Smooth muscle cell (in vitro differentiated cells): ENCODE data around the gene TMEM9. TPM values are rescaled to one million over a fixed set of nuclear protein-coding genes. Genes with fewer than 3 reads are reported as not detected.

ENCODE experiments used
- DNase-seq: peaks from one replicate; lab custom pipeline; 2025; ENCODE audit not compliant: unreplicated experiment; lab: John Stamatoyannopoulos, UW
- H2AFZ ChIP-seq: fragments of 200-600 bp; sonication (generic); 2 replicates; pipeline ENCODE4 v1.6.0; 2016; ENCODE audit warnings: antibody characterized with exemption, low read depth, mild to moderate bottlenecking
- H3F3A ChIP-seq: fragments of 200-600 bp; sonication (generic); 2 replicates; pipeline ENCODE4 v1.6.0; 2017; ENCODE audit warnings: antibody characterized with exemption, low read depth
- H3K27ac ChIP-seq: fragments of 200-600 bp; sonication (generic); 2 replicates; pipeline ENCODE4 v1.5.1; 2016; ENCODE audit warnings: low read depth, mild to moderate bottlenecking
- H3K27me3 ChIP-seq: fragments of 200-600 bp; sonication (generic); 2 replicates; pipeline ENCODE4 v1.6.1; 2016; ENCODE audit warnings: low read depth, mild to moderate bottlenecking
- H3K36me3 ChIP-seq: fragments of 200-600 bp; sonication (generic); 2 replicates; pipeline ENCODE4 v1.5.1; 2016; ENCODE audit warnings: low read depth
- H3K4me1 ChIP-seq: fragments of 200-600 bp; sonication (generic); 2 replicates; pipeline ENCODE4 v1.5.1; 2016; ENCODE audit warnings: low read depth
- H3K4me2 ChIP-seq: fragments of 200-600 bp; sonication (generic); 2 replicates; pipeline ENCODE4 v1.6.0; 2016; ENCODE audit warnings: mild to moderate bottlenecking
- H3K4me3 ChIP-seq: fragments of 200-600 bp; sonication (generic); 2 replicates; pipeline ENCODE4 v1.5.1; 2016; ENCODE audit warnings: mild to moderate bottlenecking
- H3K79me2 ChIP-seq: fragments of 200-600 bp; sonication (generic); 2 replicates; pipeline ENCODE4 v1.6.0; 2016; ENCODE audit warnings: low read depth, mild to moderate bottlenecking
- H3K9ac ChIP-seq: fragments of 200-600 bp; sonication (generic); 2 replicates; pipeline ENCODE4 v1.6.0; 2016; ENCODE audit warnings: low read depth
- H3K9me3 ChIP-seq: fragments of 200-600 bp; sonication (generic); replicated peaks from 2 replicates; pipeline ENCODE4 v1.5.1; 2016; ENCODE audit warnings: low read depth
- H4K20me1 ChIP-seq: fragments of 200-600 bp; sonication (generic); 2 replicates; pipeline ENCODE4 v1.6.0; 2016; ENCODE audit warnings: low read depth
- WGBS: methylation state at CpG from one replicate; pipeline ENCODE4 v1.1.7; 2016; ENCODE audit warnings: low lambda C conversion rate; 5-methylcytosine and 5-hydroxymethylcytosine counted together
- polyA plus RNA-seq: library from polyadenylated mRNA; unstranded; fragments of >200 nt; fragmentation: Nextera tagmentation; extraction: Ambion mirVana; gene quantifications from 2 replicates; pipeline ENCODE4 v1.2.1, GENCODE V29; 2016
- total RNA-seq: library from RNA; depleted of rRNA; stranded (reverse); fragments of >200 nt; gene quantifications from 2 replicates; pipeline ENCODE4 v1.2.3, GENCODE V29; 2014
- TF ChIP-seq, protein P1 (sequence below): fragments of 200-600 bp; sonication (generic); IDR thresholded peaks from 2 replicates; pipeline ENCODE4 v1.5.1; 2017; ENCODE audit warnings: borderline replicate concordance, mild to moderate bottlenecking, antibody characterized with exemption; ENCODE audit not compliant: insufficient read depth, poor library complexity, severe bottlenecking

The TMEM9 gene
- total RNA-seq, result 153 and 156 TPM in 2 replicates
- 187 and 211 TPM in 2 replicates for polyA plus RNA-seq

DNA sequence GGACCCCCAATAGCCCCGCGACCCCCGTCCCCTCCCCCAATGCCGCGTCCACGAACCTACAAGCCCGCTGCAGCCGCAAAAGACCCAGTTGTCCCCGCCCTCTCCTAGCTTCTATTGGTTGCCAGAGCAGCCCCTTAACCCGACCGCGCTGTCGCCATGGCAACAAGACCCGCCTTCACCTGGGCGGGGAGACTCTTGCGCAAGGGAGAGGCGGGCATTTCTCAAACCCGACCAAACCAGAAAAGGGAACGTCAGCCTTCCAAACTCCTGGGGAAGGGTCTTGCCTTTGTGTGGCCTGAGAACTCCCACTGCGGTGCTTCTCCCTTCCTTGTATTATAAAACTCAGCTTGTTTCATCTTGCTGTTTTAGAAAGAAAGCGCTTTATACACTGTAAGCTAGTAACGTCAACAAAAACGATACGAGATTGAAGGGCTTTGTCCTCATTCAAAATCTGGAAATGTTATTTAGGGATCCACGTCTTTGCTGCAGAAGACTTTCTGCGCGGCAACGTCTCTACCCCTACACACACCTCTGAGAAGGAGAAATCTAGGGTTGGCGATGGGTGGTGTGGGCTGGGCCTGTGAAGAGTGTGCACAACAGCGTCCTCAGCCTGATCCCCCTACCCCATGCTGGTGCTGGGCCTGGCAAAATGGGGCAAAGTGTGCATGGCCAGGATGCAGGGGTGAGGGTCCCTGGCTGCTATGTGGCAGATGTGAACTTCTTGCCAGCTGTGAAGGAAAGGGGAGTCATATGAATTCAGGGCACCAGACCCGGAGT is at the start of gene TMEM9:
TMEM9 (minus strand) TSS at position 86 of the 777 bp plus-strand sequence. CDS start 551 bp downstream, outside the sequence.
- H3F3A ChIP-seq, result no peaks in the 10 kb centered on the region
- peak; percentile 84 for DNase-seq
- H3K79me2 ChIP-seq, result peaks cover 23% of the 10 kb centered on the region
- peaks cover 20% of the 10 kb centered on the region for H3K36me3 ChIP-seq
- H3K27me3 ChIP-seq, result no peaks in the 10 kb centered on the region
- peak within 1 kb of the TSS; percentile 65 for H3K9ac ChIP-seq
- peaks cover 13% of the 10 kb centered on the region for H4K20me1 ChIP-seq
- no peak within 1 kb of the TSS for H3K27ac ChIP-seq
- WGBS, result 19% methylated on average over 31 of the region's 31 CpGs
- peak within 1 kb of the TSS; percentile 90 for H2AFZ ChIP-seq
- H3K4me3 ChIP-seq, result peak within 1 kb of the TSS; percentile 76
- H3K4me1 ChIP-seq, result peaks cover 13% of the 10 kb centered on the region
- H3K4me2 ChIP-seq, result peak within 1 kb of the TSS; percentile 86
- TF ChIP-seq, protein P1, sequence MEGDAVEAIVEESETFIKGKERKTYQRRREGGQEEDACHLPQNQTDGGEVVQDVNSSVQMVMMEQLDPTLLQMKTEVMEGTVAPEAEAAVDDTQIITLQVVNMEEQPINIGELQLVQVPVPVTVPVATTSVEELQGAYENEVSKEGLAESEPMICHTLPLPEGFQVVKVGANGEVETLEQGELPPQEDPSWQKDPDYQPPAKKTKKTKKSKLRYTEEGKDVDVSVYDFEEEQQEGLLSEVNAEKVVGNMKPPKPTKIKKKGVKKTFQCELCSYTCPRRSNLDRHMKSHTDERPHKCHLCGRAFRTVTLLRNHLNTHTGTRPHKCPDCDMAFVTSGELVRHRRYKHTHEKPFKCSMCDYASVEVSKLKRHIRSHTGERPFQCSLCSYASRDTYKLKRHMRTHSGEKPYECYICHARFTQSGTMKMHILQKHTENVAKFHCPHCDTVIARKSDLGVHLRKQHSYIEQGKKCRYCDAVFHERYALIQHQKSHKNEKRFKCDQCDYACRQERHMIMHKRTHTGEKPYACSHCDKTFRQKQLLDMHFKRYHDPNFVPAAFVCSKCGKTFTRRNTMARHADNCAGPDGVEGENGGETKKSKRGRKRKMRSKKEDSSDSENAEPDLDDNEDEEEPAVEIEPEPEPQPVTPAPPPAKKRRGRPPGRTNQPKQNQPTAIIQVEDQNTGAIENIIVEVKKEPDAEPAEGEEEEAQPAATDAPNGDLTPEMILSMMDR, result no peak
- no peaks in the 10 kb centered on the region for H3K9me3 ChIP-seq

DNA sequence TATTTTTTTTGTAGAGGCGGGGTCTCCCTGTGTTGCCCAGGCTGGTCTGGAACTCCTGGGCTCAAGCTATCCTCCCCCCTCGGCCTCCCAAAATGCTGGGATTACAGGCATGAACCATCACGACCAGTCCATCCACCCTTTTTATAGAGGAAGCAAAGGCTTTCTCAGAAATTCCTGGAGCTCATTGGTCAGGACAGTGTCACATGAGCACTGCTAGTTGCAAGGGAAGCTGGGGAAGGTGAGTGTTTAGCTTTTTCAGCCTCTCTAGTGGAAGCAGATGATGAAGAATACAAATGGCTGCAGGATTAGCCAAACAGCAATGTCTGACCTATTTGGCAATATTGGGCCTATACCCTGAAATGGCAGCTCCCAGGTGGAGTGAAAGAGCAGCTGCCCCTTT is 44.3 kb upstream of the TMEM9 start:
- Histone ChIP-seq H3K27me3 (no peaks in the 10 kb centered on the region), H3K4me2 (no peak overlapping the region), H3K4me1 (no peaks in the 10 kb centered on the region), H3K4me3 (no peak overlapping the region), H3F3A (no peaks in the 10 kb centered on the region), H3K9ac (no peak overlapping the region), H3K9me3 (no peaks in the 10 kb centered on the region), H3K36me3 (no peaks in the 10 kb centered on the region), H3K27ac (no peak overlapping the region), H2AFZ (no peak overlapping the region), H3K79me2 (no peaks in the 10 kb centered on the region), H4K20me1 (no peaks in the 10 kb centered on the region)
- TF ChIP-seq, protein P1, result no peak
- WGBS, result 80% methylated on average over 3 of the region's 3 CpGs
- no peak for DNase-seq

DNA sequence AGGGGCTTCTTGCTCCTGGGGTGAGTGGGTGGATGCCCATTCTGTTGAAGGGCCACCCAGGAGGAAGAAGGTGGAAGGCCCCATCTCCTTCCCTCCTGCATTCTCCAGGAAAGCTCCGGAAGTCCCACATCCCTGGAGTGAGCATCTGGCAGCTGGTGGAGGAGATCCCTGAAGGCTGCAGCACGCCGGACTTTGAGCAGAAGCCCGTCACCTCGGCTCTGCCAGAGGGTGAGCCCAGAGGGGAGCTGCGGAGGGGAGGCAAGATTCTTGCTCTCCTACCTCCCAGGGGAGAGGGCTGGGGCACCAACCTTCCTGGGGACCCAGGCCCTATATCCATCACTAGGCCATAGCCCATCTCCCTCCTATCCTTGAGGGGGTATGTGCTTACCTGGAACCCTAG is 39.8 kb upstream of the TMEM9 start:
- Histone ChIP-seq H3K9me3 (no peaks in the 10 kb centered on the region), H3K36me3 (no peaks in the 10 kb centered on the region), H3K4me3 (no peak overlapping the region), H2AFZ (no peak overlapping the region), H3K27me3 (no peaks in the 10 kb centered on the region), H3K4me2 (no peak overlapping the region), H3K4me1 (peaks cover 13% of the 10 kb centered on the region), H3K9ac (no peak overlapping the region), H3F3A (no peaks in the 10 kb centered on the region), H3K27ac (no peak overlapping the region), H3K79me2 (no peaks in the 10 kb centered on the region), H4K20me1 (no peaks in the 10 kb centered on the region)
- WGBS, result 96% methylated on average over 6 of the region's 6 CpGs
- no peak for DNase-seq
- TF ChIP-seq, protein P1, result no peak
